Measurements from ENCODE around the gene ZFYVE21. TPM values are rescaled to one million over a fixed set of nuclear protein-coding genes. Genes with fewer than 3 reads are reported as not detected.
A peak's percentile ranks its signal among the peaks of the same experiment; 100 is the strongest.

The ZFYVE21 gene
- total RNA-seq, 1 donor from 2014 or later: 37.7 TPM

GRCh38 chr14:103737432-103738045 lies 21.9 kb downstream of the ZFYVE21 start:
- no peak for DNase-seq

GRCh38 chr14:103738166-103738565 lies 22.6 kb downstream of the ZFYVE21 start:
- DNase-seq: no peak

- DNase-seq: peak; percentile 47
These were observed 23.3 kb downstream of the ZFYVE21 start for GRCh38 chr14:103738701-103739451.

GRCh38 chr14:103739466-103739792 lies 23.8 kb downstream of the ZFYVE21 start:
- DNase-seq: no peak

GRCh38 chr14:103739793-103740501 lies 24.3 kb downstream of the ZFYVE21 start:
- no peak for DNase-seq

GRCh38 chr14:103740991-103741689 lies 25.5 kb downstream of the ZFYVE21 start:
- DNase-seq: no peak

- DNase-seq: no peak
These were observed 26.3 kb downstream of the ZFYVE21 start for GRCh38 chr14:103741876-103742275.

GRCh38 chr14:103742499-103743255 lies 27.1 kb downstream of the ZFYVE21 start:
- no peak for DNase-seq

GRCh38 chr14:103743691-103744090 lies 28.1 kb downstream of the ZFYVE21 start:
- no peak for DNase-seq

- no peak for DNase-seq
These were observed 29.2 kb downstream of the ZFYVE21 start for GRCh38 chr14:103744621-103745395.

- no peak for DNase-seq
These were observed 29.8 kb downstream of the ZFYVE21 start for GRCh38 chr14:103745424-103745823.

- DNase-seq: peak; percentile 52
These were observed 31.1 kb downstream of the ZFYVE21 start for GRCh38 chr14:103746701-103747100.

- no peak for DNase-seq
These were observed 32.9 kb downstream of the ZFYVE21 start for GRCh38 chr14:103748534-103748857.

GRCh38 chr14:103749452-103749851 lies 33.8 kb downstream of the ZFYVE21 start:
- DNase-seq: no peak

GRCh38 chr14:103749860-103750259 lies 34.2 kb downstream of the ZFYVE21 start:
- no peak for DNase-seq

GRCh38 chr14:103753774-103754173 lies 38.2 kb downstream of the ZFYVE21 start:
- no peak for DNase-seq

GRCh38 chr14:103755060-103755459 lies 39.5 kb downstream of the ZFYVE21 start:
- no peak for DNase-seq

GRCh38 chr14:103758059-103758776 lies 42.6 kb downstream of the ZFYVE21 start:
- no peak for DNase-seq

GRCh38 chr14:103762036-103762435 lies 46.4 kb downstream of the ZFYVE21 start:
- no peak for DNase-seq

- no peak for DNase-seq
These were observed 46.9 kb downstream of the ZFYVE21 start for GRCh38 chr14:103762541-103762940.

All from occipital lobe (tissue), 2 donors.